DMS79 (cell line): ENCODE measurements around the gene FBXO8.
"Not testable (repeated sequence)": the region's sequence is repeated elsewhere in the genome, so short reads cannot be mapped to it uniquely, and the experiment has no call there.

Experiments used
- DNase-seq: peaks from one replicate; lab custom pipeline; 2025; lab: John Stamatoyannopoulos, UW

The FBXO8 gene

DNA sequence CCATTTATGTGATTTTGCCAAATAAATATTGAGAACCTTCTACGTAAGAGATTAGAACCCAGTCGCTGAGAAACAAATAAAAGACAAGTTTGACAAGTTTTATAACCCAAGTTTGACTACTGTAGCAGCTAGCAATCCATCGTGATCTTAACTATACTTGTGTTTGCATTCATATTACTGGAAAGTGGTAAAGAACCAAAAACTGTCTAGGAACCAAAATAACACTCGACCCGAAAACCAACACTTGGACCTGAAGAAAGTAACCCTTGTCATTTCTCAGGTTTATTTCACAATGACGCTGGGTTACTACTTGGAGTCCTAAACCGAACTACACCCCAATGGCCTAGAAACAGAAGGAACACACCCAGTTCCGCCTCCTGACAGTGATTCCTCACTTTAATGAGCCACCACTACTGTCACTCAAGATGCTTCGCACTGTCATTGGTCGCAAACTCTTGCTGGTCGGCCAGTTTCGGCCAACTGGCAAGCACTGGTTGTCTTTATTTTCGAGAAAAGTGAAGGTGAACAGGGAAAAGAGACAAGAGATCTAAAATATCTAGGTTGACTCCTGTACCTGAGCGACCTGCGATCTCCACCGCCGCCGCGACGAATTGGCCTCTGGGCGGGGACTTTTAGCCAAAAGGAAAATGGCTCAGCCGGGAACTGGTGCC is 496 bp downstream of the FBXO8 start:
- peak; percentile 60 for DNase-seq

GRCh38 chr4:174281901-174282300 is 1.6 kb downstream of the FBXO8 start:
- DNase-seq: no peak

GRCh38 chr4:174281182-174281737 is 2.2 kb downstream of the FBXO8 start:
- no peak for DNase-seq

DNA sequence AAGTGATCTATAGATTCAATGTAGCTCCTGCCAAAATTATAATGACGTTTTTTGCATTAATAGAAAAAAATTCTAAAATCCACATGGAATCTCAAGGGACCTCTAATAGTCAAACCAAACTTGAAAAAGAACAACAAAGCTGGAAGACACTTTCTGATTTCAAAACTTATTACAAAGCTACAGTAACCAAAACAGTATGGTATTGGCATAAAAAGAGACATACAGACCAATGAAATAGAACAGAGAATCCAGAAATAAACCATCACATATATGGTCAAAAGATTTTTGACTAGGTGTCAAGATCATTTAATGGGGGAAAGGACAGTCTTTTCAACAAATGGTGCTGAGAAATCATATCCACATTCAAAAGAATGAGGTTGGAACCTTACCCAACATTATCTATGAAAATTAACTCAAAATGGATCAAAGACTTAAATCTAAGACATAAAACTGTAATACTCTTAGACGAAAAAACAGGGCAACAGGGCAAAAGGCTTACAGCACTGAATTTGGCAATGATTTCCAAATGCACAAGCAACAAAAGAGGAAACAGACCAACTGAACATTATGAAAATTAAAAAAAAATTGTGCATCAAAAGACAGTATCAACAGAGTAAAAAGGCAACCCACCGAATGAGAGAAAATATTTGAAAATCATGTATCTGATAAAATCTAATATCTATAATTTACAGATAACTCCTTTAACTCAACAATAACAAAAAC is 3.9 kb downstream of the FBXO8 start:
- DNase-seq: no peak

DNA sequence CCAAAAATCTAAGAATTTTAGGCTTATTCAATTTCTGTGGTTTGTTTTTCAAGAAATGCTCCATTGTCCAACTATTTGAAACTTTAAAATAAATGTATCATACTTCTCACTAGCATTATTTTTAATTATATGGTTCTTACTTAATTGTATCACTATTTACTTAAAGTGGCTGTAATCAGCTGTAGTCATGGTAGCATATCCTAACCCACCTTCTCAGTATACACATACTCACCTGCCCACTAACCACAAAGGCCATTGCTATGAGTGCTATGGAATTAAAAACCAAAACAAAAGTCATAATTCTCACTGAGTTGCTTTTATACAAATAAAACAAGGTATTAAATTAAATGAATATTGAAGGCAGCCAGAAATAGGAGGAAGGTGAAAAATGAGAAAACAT is 5.0 kb downstream of the FBXO8 start:
- no peak for DNase-seq

DNA sequence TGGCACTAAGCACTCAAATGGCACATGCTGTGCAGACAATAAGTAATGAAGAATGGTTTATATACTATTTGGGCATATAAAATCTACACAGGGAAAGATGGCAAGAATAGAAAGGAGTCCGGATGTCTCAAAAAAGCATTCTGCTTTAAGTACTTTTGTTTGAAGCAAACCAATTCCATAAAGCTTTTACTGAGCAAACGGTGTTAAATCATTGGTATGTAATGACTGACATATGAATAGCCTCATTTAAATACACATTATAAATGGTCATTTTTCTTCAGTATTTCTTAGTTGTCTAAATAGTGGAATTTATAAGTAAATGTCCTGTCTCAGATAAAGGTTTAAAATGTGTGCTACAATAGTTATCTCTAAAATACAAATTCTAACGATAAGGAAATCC is 6.0 kb downstream of the FBXO8 start:
- no peak for DNase-seq

GRCh38 chr4:174275101-174275500 is 8.4 kb downstream of the FBXO8 start:
- no peak for DNase-seq

- no peak for DNase-seq
These were observed 9.0 kb downstream of the FBXO8 start for GRCh38 chr4:174274436-174274835.

DNA sequence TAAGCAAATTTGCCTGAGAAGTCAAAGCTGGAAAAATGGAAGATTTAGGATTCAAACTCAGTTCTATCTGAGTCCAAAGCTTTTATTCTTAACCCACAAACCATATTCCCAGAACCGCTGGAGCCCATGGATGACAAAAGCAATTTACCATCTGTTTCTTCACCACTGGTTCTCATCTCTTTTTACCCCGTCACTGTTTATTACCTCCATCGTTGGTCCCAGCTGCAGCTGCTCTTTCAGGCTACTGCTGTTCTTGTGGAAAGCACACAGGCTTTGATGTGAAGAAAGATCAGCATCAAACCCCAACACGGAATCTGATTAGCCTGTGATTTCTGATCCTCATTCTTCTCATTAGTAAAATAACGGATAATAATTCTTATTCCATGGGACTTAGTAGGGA is 9.5 kb downstream of the FBXO8 start:
- no peak for DNase-seq

DNA sequence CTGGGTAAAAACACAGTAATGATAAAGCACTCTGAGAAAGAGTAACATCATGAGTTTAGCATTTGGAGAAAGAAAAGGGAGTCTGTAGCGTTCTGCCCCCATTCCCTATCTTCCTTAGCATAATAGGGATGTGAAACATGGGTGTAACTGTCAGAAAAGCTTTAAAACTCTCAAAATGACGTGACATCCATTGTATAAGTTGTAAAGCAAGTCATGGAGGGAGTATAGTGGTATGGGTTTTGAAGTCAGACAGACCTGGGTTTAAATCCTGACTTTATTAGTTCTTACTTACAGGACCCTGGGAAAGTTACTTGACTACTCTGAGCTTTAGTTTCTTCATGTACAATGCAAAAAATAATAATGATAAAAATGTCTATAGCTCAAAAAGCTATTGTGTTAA is 17.1 kb downstream of the FBXO8 start:
- no peak for DNase-seq

DNA sequence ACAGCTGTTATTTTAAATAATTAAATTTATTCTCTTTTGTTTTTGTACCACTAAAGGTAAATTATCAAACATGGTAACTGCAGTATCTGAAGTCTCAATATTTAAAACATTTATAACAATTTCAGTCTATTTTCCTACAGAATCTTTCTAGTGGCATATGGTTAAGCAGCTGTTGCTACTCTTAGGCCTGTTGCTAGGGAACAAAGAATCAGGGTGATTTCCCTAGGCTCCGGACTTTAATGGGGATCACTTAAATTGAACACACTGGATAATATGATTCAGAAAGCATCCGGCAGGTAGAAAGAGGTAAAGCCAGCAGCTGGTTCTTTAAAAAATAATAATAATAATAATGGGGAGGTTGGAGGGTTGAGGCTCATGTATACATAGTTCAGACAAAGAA is 17.6 kb downstream of the FBXO8 start:
- DNase-seq: no peak

DNA sequence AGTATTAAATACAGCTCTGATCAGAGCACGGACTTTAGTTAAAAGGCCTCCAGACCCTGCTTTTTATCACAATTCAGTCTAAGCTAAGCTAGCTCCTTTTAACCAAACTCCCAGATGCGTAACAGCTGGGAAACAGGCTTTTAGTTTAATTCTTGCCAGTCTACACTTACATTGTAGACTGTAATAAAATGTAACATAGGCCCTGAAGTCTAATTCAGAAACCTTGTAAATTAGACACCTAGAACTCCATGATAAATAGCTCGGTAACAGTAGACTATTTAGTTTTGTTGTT is 20.1 kb downstream of the FBXO8 start:
- DNase-seq: no peak

- no peak for DNase-seq
These were observed 20.6 kb downstream of the FBXO8 start for GRCh38 chr4:174262624-174263444.

- not testable (repeated sequence) for DNase-seq
These were observed 22.0 kb downstream of the FBXO8 start for GRCh38 chr4:174261432-174261831.

DNA sequence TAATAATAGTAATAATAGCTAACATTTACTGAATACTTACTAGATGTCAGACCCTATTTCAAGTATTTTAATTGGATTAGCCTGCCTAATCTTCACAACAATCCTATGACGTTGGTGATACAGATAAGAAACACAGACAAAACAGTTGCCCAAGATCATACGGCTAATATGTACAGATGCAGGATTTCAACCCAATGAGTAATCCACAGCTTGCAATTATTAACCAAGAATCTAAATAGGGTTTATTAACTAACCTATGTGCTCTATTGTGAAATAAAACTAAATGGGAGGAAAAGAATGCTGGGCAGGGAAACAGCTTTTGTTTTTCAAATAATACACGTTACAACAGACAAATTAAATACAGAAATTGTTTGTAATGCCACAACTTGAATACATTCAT is 23.4 kb downstream of the FBXO8 start:
- DNase-seq: no peak

DNA sequence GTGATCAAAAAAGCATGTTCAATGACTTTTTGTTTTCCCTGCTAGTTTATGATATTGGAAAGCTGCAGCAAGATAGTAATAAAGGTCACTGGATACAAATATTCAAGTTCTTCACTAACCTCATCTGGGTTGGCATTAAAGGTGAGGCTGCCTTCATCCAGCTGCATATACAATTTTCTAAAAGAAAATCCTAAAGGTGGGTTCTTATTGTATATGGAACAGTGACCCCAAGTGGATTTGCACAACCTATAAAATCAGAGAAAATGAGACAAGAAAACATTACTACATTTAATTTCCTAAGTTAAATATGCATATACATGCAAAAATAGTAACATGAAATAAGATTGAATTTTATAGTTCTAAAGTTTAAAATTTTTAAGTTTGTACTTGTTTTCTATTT is 23.9 kb downstream of the FBXO8 start:
- DNase-seq: no peak

- DNase-seq: no peak
These were observed 27.2 kb downstream of the FBXO8 start for GRCh38 chr4:174256277-174256713.

GRCh38 chr4:174255786-174256185 is 27.7 kb downstream of the FBXO8 start:
- no peak for DNase-seq

GRCh38 chr4:174255374-174255773 is 28.1 kb downstream of the FBXO8 start:
- no peak for DNase-seq

GRCh38 chr4:174254613-174255012 is 28.9 kb downstream of the FBXO8 start:
- DNase-seq: no peak

DNA sequence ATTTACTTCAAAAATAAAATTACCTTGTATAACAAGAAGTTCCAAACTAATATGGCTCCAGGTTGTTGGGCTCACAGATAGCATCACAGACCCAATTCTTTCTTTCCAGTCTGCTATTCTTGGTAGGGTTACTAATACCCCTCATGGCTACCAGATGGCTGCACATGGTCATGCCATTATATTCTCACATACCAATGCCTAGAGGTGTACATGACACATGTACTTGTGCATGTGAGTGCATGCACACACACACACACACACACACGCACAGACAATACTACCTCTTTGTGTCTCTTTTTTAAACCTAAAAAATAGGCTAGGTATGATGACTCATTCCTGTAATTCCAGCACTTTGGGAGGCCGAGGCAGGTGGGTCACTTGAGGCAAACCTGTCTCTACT is 31.1 kb downstream of the FBXO8 start:
- DNase-seq: no peak

- DNase-seq: no peak
These were observed 35.1 kb downstream of the FBXO8 start for GRCh38 chr4:174248407-174248806.

GRCh38 chr4:174245714-174246113 is 37.8 kb downstream of the FBXO8 start:
- DNase-seq: no peak
